Activated CD4-positive, alpha-beta T cell treated with anti-CD3 and anti-CD28 coated beads, Interleukin-2, amount 50 U/mL, for 16 hours (primary cell): ENCODE measurements around the gene LYPLA2.

Experiments
- DNase-seq: peaks from one replicate; pipeline ENCODE4 v3.0.0-alpha.2; 2020

LYPLA2 gene

GRCh38 chr1:23838401-23838866 is 47.5 kb downstream of the LYPLA2 start:
- DNase-seq, result peak; percentile 68

GRCh38 chr1:23843644-23844043 is 52.7 kb downstream of the LYPLA2 start:
- no peak for DNase-seq
